H9 (cell line): ENCODE data around the gene NOBOX. TPM values are rescaled to one million over a fixed set of nuclear protein-coding genes. Genes with fewer than 3 reads are reported as not detected.

ENCODE experiments used
- DNase-seq: peaks from one replicate; pipeline ENCODE4 v3.0.0-alpha.2; 2017
- H2AFZ ChIP-seq: one replicate; pipeline ENCODE4 v1.6.1; 2013; ENCODE audit warnings: mild to moderate bottlenecking, low read length, control low read depth, moderate library complexity
- H2AK5ac ChIP-seq: 2 replicates; pipeline ENCODE4 v1.6.1; 2013; ENCODE audit warnings: low read length, control low read depth, mixed read lengths; ENCODE audit not compliant: insufficient read length
- H2BK120ac ChIP-seq: one replicate; pipeline ENCODE4 v1.6.1; 2013; ENCODE audit warnings: low read depth, mild to moderate bottlenecking, low read length, control low read depth, inconsistent platforms; ENCODE audit not compliant: poor library complexity, severe bottlenecking
- H2BK12ac ChIP-seq: 2 replicates; pipeline ENCODE4 v1.6.1; 2013; ENCODE audit warnings: low read length, control low read depth, mixed read lengths, low read depth; ENCODE audit not compliant: insufficient read length
- H2BK15ac ChIP-seq: 2 replicates; pipeline ENCODE4 v1.6.1; 2013; ENCODE audit warnings: low read depth, low read length, control low read depth
- H2BK20ac ChIP-seq: one replicate; pipeline ENCODE4 v1.6.1; 2013; ENCODE audit warnings: low read depth, mild to moderate bottlenecking, low read length, control low read depth, inconsistent platforms; ENCODE audit not compliant: poor library complexity, severe bottlenecking
- H2BK5ac ChIP-seq: 2 replicates; pipeline ENCODE4 v1.6.1; 2013; ENCODE audit warnings: low read length, control low read depth, mixed read lengths; ENCODE audit not compliant: insufficient read length
- H3K14ac ChIP-seq: 2 replicates; pipeline ENCODE4 v1.6.1; 2013; ENCODE audit warnings: low read length, control low read depth; ENCODE audit not compliant: insufficient read depth
- H3K18ac ChIP-seq: 2 replicates; pipeline ENCODE4 v1.6.1; 2013; ENCODE audit warnings: low read depth, mild to moderate bottlenecking, mixed read lengths, low read length, control low read depth; ENCODE audit not compliant: insufficient read length
- H3K23ac ChIP-seq: 2 replicates; pipeline ENCODE4 v1.6.1; 2013; ENCODE audit warnings: low read length, control low read depth, mixed read lengths, low read depth; ENCODE audit not compliant: insufficient read length
- H3K23me2 ChIP-seq: 2 replicates; pipeline ENCODE4 v1.6.1; 2013; ENCODE audit warnings: low read depth, mild to moderate bottlenecking, mixed read lengths, low read length, control low read depth; ENCODE audit not compliant: insufficient read length, poor library complexity, severe bottlenecking
- H3K27ac ChIP-seq: 2 replicates; pipeline ENCODE4 v1.5.1; 2013; ENCODE audit warnings: low read length, control low read depth, mixed read lengths, low read depth; ENCODE audit not compliant: insufficient read length
- H3K27me3 ChIP-seq: 2 replicates; pipeline ENCODE4 v1.6.1; 2013; ENCODE audit warnings: low read length, control low read depth, inconsistent platforms; ENCODE audit not compliant: insufficient read depth
- H3K4ac ChIP-seq: 2 replicates; pipeline ENCODE4 v1.6.1; 2013; ENCODE audit warnings: low read depth, mild to moderate bottlenecking, control low read depth, inconsistent platforms, low read length, moderate library complexity
- H3K4me1 ChIP-seq: 2 replicates; pipeline ENCODE4 v1.6.1; 2013; ENCODE audit warnings: low read length, control low read depth, inconsistent platforms; ENCODE audit not compliant: insufficient read depth
- H3K4me2 ChIP-seq: 2 replicates; pipeline ENCODE4 v1.6.1; 2013; ENCODE audit warnings: low read length, control low read depth, mixed read lengths; ENCODE audit not compliant: insufficient read length, insufficient read depth
- H3K56ac ChIP-seq: 2 replicates; pipeline ENCODE4 v1.6.1; 2013; ENCODE audit warnings: low read depth, mild to moderate bottlenecking, mixed read lengths, low read length, control low read depth; ENCODE audit not compliant: insufficient read length
- H3K79me1 ChIP-seq: 2 replicates; pipeline ENCODE4 v1.6.1; 2013; ENCODE audit warnings: low read depth, mild to moderate bottlenecking, moderate library complexity, low read length, control low read depth, inconsistent platforms; ENCODE audit not compliant: insufficient read depth, poor library complexity, severe bottlenecking
- H3K79me2 ChIP-seq: 2 replicates; pipeline ENCODE4 v1.6.1; 2013; ENCODE audit warnings: low read length, control low read depth, inconsistent platforms; ENCODE audit not compliant: insufficient read depth
- H3K9ac ChIP-seq: 2 replicates; pipeline ENCODE4 v1.6.1; 2013; ENCODE audit warnings: low read length, control low read depth, mixed read lengths; ENCODE audit not compliant: insufficient read length; ENCODE audit errors: extremely low read depth
- H3K9me3 ChIP-seq: one replicate; pipeline ENCODE4 v1.6.1; 2013; ENCODE audit warnings: low read depth, low read length, inconsistent platforms; ENCODE audit not compliant: control insufficient read depth
- H3T11ph ChIP-seq: one replicate; pipeline ENCODE4 v1.6.1; 2013; ENCODE audit warnings: mild to moderate bottlenecking, low read length, control low read depth, inconsistent platforms
- H4K20me1 ChIP-seq: one replicate; pipeline ENCODE4 v1.6.1; 2013; ENCODE audit not compliant: control insufficient read depth, insufficient read length, insufficient read depth
- H4K5ac ChIP-seq: 2 replicates; pipeline ENCODE4 v1.6.1; 2013; ENCODE audit warnings: low read depth, mild to moderate bottlenecking, mixed read lengths, low read length, control low read depth; ENCODE audit not compliant: insufficient read length
- H4K8ac ChIP-seq: replicated peaks from 2 replicates; pipeline ENCODE4 v1.6.1; 2013; ENCODE audit warnings: low read length, control low read depth, mixed read lengths, low read depth; ENCODE audit not compliant: insufficient read length
- H4K91ac ChIP-seq: 2 replicates; pipeline ENCODE4 v1.6.1; 2013; ENCODE audit warnings: low read depth, mild to moderate bottlenecking, moderate library complexity, mixed read lengths, low read length, control low read depth; ENCODE audit not compliant: insufficient read length
- H3K27ac Mint-ChIP-seq, 3 experiments: 2 replicates in 2 of 3; 3 replicates in 1 of 3; pipeline ENCODE4 v1.8.0; 2020 to 2021; ENCODE audit warnings: mixed read lengths in 3 of 3, mild to moderate bottlenecking in 1 of 3, moderate library complexity in 1 of 3
- H3K27me3 Mint-ChIP-seq: 2 replicates; pipeline ENCODE4 v1.8.0; 2021; ENCODE audit warnings: low read depth, mild to moderate bottlenecking, moderate library complexity, mixed read lengths
- H3K36me3 Mint-ChIP-seq, 3 experiments: 2 replicates in 2 of 3; 3 replicates in 1 of 3; pipeline ENCODE4 v1.8.0; 2020 to 2021; ENCODE audit warnings: low read depth in 3 of 3, mixed read lengths in 3 of 3; ENCODE audit not compliant: insufficient read depth in 1 of 3
- H3K4me1 Mint-ChIP-seq, 2 experiments: 2 replicates each; pipeline ENCODE4 v1.8.0; 2020; ENCODE audit warnings: mixed read lengths in 2 of 2
- H3K4me3 Mint-ChIP-seq, 2 experiments: 2 replicates in 1 of 2; 3 replicates in 1 of 2; pipeline ENCODE4 v1.8.0; 2020 to 2021; ENCODE audit warnings: mild to moderate bottlenecking in 2 of 2, mixed read lengths in 2 of 2, moderate library complexity in 1 of 2
- H3K9me3 Mint-ChIP-seq, 2 experiments: 2 replicates in 1 of 2; 3 replicates in 1 of 2; pipeline ENCODE4 v1.8.0; 2020; ENCODE audit warnings: mild to moderate bottlenecking in 2 of 2, mixed read lengths in 2 of 2, moderate library complexity in 1 of 2
- WGBS: extraction: QIAGEN DNeasy Blood & Tissue Kit; methylation state at CpG from one replicate; pipeline ENCODE4 v1.1.7; 2013; ENCODE audit warnings: missing lambda C conversion rate, low lambda C conversion rate, mixed read lengths; ENCODE audit not compliant: insufficient read length; ENCODE audit errors: extremely low coverage; 5-methylcytosine and 5-hydroxymethylcytosine counted together
- total RNA-seq: library from RNA; stranded (reverse); gene quantifications from 2 replicates; pipeline ENCODE4 v1.2.1, GENCODE V29; 2021
- TF ChIP-seq, protein P1 (sequence below): fragments of 200-600 bp; sonication (generic); conservative IDR thresholded peaks from 3 replicates; pipeline ENCODE4 v1.8.0; 2021; ENCODE audit warnings: antibody characterized with exemption, mild to moderate bottlenecking

NOBOX gene
- total RNA-seq, 1 experiment from 2014 or later = not detected

DNA sequence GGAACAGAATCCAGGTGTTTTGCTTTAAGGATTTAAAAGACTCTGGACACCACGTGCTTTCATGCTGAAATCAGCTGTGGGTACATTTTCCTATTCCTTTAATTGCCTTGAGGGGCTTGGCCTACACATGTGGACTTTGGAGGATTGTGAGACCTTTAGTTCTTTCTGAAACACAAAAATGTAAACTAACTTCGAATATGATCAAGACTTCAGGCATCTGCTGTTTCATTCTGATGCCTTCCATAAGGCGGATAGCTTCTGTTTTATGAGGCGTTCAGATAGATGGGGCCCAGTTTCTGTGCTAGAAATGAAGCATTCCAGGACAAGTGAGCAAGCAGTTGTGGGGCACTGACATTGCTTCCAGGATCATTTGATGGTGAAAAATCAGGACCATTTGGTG is 1.5 kb upstream of the NOBOX start:
- no peak overlapping the region for H3K4me3 Mint-ChIP-seq
- H3K9me3 Mint-ChIP-seq = no peaks in the 10 kb centered on the region
- Histone ChIP-seq H4K8ac (no peak overlapping the region), H3K23ac (no peak overlapping the region), H2AFZ (no peak overlapping the region), H2BK120ac (no peak overlapping the region), H3K14ac (no peak overlapping the region), H3K4me2 (no peak overlapping the region), H3K27me3 (no peaks in the 10 kb centered on the region), H2BK20ac (no peak overlapping the region), H3K4me1 (no peaks in the 10 kb centered on the region), H3K4ac (no peak overlapping the region), H3K18ac (no peak overlapping the region), H2AK5ac (no peak overlapping the region), H2BK5ac (no peak overlapping the region), H3K9me3 (no peaks in the 10 kb centered on the region), H3K56ac (no peak overlapping the region), H4K5ac (no peak overlapping the region), H3K9ac (no peak overlapping the region), H3K23me2 (no peaks in the 10 kb centered on the region), H3K79me2 (no peaks in the 10 kb centered on the region), H3K27ac (no peak overlapping the region), H4K20me1 (no peaks in the 10 kb centered on the region), H3T11ph (no peak overlapping the region), H3K79me1 (no peaks in the 10 kb centered on the region), H2BK15ac (no peak overlapping the region), H2BK12ac (no peak overlapping the region), H4K91ac (no peak overlapping the region)
- WGBS = no CpG with 5 or more reads among the region's 4 CpGs
- no peak for DNase-seq
- peaks cover 12% of the 10 kb centered on the region in 2 experiments for H3K4me1 Mint-ChIP-seq
- H3K27ac Mint-ChIP-seq = no peak overlapping the region
- H3K36me3 Mint-ChIP-seq = no peaks in the 10 kb centered on the region
- peaks cover 1% of the 10 kb centered on the region; the same call in 1 of the 2 replicates for H3K27me3 Mint-ChIP-seq
- TF ChIP-seq, protein P1, sequence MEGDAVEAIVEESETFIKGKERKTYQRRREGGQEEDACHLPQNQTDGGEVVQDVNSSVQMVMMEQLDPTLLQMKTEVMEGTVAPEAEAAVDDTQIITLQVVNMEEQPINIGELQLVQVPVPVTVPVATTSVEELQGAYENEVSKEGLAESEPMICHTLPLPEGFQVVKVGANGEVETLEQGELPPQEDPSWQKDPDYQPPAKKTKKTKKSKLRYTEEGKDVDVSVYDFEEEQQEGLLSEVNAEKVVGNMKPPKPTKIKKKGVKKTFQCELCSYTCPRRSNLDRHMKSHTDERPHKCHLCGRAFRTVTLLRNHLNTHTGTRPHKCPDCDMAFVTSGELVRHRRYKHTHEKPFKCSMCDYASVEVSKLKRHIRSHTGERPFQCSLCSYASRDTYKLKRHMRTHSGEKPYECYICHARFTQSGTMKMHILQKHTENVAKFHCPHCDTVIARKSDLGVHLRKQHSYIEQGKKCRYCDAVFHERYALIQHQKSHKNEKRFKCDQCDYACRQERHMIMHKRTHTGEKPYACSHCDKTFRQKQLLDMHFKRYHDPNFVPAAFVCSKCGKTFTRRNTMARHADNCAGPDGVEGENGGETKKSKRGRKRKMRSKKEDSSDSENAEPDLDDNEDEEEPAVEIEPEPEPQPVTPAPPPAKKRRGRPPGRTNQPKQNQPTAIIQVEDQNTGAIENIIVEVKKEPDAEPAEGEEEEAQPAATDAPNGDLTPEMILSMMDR = no peak
